DND-41 (cell line): ENCODE measurements around the gene TPO.

Experiments
- CTCF ChIP-seq: IDR thresholded peaks from 2 replicates; pipeline ENCODE4 v1.5.1; 2012; ENCODE audit warnings: borderline replicate concordance, low read length, moderate library complexity, mild to moderate bottlenecking; ENCODE audit not compliant: poor library complexity, severe bottlenecking; ENCODE audit errors: extremely low read depth
- EZH2 ChIP-seq: IDR thresholded peaks from 3 replicates; pipeline ENCODE4 v1.6.1; 2012; ENCODE audit warnings: borderline replicate concordance, low read depth, mild to moderate bottlenecking, moderate library complexity, low read length, inconsistent platforms; ENCODE audit not compliant: severe bottlenecking

GRCh38 chr2:1561811-1562421, 148.7 kb downstream of the TPO start:
- no peak for TF ChIP-seq CTCF
- TF ChIP-seq EZH2, result no peak
